Adrenal gland (tissue), 5 donors: ENCODE data around the gene DYSF.

Experiments
- CTCF ChIP-seq, 6 experiments: fragments of 450-650 bp in 4 of 6; fragments of 200-600 bp in 2 of 6; sonication (generic) in 1 of 6; IDR thresholded peaks; 1 replicate in 5 of 6; 2 replicates in 1 of 6; pipeline versions ENCODE4 v1.5.1 to v1.8.0; 2016 to 2021; ENCODE audit warnings: antibody characterized with exemption in 6 of 6, mild to moderate bottlenecking in 2 of 6, moderate library complexity in 1 of 6
- POLR2A ChIP-seq, 2 donors: fragments of 450-650 bp; IDR thresholded peaks; one replicate each; pipeline ENCODE4 v1.6.1; 2017; ENCODE audit warnings: antibody characterized with exemption in 2 of 2, mild to moderate bottlenecking in 2 of 2, moderate library complexity in 1 of 2
- donor health status: DM: no; HTN: no; CAD: no.

DNA sequence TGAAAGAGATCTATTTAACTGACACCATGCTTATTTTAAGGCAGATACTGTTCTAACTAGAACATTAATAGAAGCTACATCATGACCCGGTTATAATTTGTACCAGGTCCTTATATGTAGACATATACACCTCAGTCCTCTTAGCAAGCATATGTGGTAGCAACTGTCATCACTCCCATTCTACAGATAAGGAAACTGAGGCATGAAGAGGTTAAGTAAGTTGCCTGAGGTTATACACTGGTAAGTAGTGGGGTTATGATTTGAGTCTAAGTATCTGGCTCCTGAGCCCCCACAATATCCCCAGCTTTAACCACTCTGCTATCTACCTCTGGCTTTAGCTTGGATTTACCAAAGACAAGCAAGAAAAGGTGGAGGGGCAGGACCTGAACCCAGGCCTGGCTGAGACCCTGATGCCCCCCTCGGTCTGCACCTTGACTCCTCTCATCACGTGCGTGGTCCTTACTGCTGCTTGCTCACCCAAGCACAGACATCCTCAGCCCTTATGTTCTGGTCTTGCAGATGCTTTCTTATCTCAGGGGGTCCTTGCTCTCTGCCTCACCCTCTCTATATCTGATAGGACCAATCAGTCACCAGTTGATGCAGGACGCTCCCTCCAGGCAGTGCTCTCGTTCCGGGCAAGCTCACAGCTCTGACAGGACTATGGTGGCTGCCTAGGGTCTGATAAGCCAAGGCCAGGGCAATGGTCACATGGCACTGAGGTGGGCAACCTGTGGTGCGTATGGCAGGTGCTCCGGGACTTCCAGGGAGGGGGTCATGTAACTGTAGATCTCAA is 4.0 kb downstream of the DYSF start:
- TF ChIP-seq CTCF (IDR thresholded peaks at IDR 0.05) = no peak
- no peak for TF ChIP-seq POLR2A (IDR thresholded peaks at IDR 0.05)
